NB4 (cell line): ENCODE data around the gene MYCL.

ENCODE experiments used
- DNase-seq: peaks from one replicate; pipeline ENCODE4 v3.0.0; 2010; ENCODE audit warnings: low read depth
- H3K4me3 ChIP-seq: one replicate; pipeline ENCODE4 v1.5.1; 2011; ENCODE audit warnings: mild to moderate bottlenecking, low read depth, low read length, moderate library complexity
- MYC ChIP-seq: IDR thresholded peaks from 2 replicates; pipeline ENCODE4 v1.6.1; 2011; ENCODE audit warnings: low read depth, low read length
- POLR2A ChIP-seq: IDR thresholded peaks from 2 replicates; pipeline ENCODE4 v1.6.1; 2011; ENCODE audit warnings: mild to moderate bottlenecking; ENCODE audit not compliant: insufficient read length; ENCODE audit errors: extremely low read depth
- TF ChIP-seq, protein P1 (sequence below): IDR thresholded peaks from 2 replicates; pipeline ENCODE4 v1.6.1; 2011; ENCODE audit warnings: low read depth, low read length
- TF ChIP-seq, protein P2 (sequence below): IDR thresholded peaks from one replicate; pipeline ENCODE4 v1.5.1; 2012; ENCODE audit warnings: low read depth, low read length

The MYCL gene

DNA sequence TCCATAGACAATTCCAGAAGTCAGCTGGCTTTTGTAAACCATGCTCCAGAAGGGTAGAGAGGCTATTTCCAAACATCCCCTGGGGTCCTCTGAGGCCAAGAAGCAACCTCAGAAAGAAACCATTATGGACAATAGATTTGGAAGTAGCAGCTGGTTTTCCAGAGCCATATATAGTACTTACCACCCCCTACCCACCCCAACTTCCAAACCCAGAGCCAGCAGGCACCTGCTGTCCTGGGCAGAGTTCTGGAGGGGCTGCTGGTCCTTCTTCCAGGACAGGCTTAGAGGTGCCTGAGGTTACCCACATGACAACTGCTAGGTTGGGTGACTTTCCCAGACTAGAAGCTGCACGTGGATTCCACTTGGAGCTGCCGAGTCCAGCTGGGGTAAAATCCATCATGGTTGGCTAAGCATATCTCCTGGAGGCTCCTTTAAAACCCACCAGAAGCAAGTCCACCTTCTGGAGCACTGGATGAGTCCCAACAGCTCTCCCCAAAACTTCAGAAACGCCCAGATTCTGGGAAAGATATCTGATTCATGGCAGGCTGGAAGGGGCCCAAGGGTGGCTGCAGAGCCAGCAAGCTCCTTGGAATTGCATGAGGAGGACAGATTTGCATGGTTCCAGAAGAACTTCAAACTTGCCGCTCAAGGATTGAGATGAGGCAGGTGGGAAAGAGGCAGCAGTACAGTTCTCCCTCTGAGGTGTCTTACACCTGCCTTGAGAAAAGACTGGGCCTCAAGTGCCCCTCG is 5.8 kb downstream of the MYCL start:
- no peak for TF ChIP-seq POLR2A
- TF ChIP-seq MYC = no peak
- TF ChIP-seq, protein P1, sequence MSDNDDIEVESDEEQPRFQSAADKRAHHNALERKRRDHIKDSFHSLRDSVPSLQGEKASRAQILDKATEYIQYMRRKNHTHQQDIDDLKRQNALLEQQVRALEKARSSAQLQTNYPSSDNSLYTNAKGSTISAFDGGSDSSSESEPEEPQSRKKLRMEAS = no peak
- TF ChIP-seq, protein P2, sequence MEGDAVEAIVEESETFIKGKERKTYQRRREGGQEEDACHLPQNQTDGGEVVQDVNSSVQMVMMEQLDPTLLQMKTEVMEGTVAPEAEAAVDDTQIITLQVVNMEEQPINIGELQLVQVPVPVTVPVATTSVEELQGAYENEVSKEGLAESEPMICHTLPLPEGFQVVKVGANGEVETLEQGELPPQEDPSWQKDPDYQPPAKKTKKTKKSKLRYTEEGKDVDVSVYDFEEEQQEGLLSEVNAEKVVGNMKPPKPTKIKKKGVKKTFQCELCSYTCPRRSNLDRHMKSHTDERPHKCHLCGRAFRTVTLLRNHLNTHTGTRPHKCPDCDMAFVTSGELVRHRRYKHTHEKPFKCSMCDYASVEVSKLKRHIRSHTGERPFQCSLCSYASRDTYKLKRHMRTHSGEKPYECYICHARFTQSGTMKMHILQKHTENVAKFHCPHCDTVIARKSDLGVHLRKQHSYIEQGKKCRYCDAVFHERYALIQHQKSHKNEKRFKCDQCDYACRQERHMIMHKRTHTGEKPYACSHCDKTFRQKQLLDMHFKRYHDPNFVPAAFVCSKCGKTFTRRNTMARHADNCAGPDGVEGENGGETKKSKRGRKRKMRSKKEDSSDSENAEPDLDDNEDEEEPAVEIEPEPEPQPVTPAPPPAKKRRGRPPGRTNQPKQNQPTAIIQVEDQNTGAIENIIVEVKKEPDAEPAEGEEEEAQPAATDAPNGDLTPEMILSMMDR = no peak
- H3K4me3 ChIP-seq = no peak overlapping the region
- DNase-seq = no peak

DNA sequence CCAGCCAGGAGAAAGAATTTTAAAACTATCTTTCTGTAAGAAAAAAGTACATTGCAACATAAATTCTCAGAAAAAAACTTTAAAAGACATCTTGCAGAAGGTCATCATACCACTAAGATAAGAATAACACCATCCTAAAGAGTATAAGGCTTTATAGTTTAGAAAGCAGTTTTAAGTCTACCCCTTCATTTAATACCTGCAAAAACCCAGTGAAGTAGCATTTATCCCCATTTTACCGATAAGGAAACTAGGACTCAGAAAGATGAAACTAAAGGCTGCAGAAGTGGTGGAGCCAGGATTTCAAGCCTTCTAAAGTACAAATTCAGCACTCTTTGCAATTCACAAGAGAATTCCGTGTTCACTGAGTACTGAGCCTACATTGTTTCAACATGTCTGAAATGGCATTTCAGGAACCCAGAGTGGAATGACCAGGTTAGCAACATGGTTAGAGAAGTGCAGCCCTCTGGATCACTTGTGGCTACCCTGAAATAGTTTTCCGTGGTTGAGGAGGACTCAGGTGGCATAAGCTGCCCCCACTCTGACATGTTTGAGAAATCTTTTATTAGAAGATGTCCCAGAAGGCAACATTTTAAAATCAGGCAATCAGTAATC is 6.7 kb downstream of the MYCL start:
- no peak for DNase-seq
- no peak overlapping the region for H3K4me3 ChIP-seq
- TF ChIP-seq, protein P1 = no peak
- TF ChIP-seq MYC (no peak), POLR2A (no peak)
- TF ChIP-seq, protein P2 = no peak

DNA sequence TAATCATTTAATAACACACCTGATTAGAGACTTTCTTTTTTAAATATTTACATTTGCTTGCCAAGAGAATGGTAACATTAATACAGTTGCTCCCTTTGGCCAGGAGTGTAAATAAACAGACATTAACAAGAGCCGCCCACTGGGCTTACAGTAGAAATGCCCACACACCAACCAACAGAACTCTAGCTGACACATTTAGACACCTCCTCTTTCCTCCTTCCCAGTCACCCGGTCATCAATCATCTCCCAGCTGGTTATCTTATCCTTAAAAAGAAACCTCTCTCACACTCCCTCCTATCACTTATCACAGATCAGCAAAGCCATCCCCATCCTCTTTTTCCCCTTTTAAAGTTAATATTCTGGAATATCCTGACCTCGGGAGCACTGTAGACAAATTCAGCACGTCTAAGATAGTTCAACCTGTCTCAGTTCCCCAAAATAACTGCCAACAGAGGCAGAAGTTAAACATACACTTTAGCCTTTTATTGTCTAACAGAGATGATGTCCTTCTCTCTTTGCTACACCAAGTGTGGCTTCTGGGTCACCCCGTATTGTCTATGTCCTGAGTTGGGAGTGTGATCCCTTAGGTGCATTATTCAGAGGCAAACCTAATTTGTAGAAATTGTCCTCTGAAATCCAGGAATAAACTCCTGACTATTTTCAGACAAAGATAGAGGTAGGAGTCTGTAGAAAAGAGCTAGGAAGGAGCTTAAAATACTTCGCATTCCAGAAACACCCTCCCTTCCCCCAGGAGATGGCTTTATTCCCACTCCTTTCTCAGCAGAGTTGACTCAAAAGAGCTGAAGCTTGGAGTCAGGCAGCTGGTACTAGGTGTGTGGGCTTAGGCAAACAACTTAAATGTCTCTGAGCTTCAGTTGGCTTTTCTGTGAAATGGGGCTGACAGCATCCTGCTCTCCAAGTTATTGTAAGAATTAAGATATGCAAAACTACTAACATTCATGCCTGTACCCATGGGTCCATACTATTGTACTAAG is 8.8 kb downstream of the MYCL start:
- no peak for DNase-seq
- TF ChIP-seq, protein P1 = no peak
- TF ChIP-seq MYC (no peak), POLR2A (no peak)
- TF ChIP-seq, protein P2 = no peak
- H3K4me3 ChIP-seq = no peak overlapping the region

DNA sequence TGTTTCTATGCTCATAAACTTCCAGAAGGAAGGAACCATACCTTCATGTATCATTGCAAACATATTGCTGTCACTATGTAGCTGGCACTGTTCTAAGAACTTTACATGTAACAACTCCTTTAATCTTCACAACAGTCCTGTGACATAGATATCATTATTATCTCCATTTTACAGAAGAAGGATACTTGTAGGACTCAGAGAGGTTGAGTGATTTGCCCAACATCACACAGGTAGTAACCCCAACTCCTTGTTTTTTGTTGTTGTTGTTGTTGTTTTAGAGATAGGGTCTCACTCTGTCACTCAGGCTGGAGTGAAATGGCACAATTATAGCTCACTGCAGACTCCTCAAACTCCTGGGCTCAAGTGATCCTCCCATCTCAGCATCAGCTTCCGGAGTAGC is 10.8 kb downstream of the MYCL start:
- no peak overlapping the region for H3K4me3 ChIP-seq
- TF ChIP-seq, protein P2 = no peak
- no peak for TF ChIP-seq POLR2A
- TF ChIP-seq, protein P1 = no peak
- no peak for TF ChIP-seq MYC
- DNase-seq = no peak

DNA sequence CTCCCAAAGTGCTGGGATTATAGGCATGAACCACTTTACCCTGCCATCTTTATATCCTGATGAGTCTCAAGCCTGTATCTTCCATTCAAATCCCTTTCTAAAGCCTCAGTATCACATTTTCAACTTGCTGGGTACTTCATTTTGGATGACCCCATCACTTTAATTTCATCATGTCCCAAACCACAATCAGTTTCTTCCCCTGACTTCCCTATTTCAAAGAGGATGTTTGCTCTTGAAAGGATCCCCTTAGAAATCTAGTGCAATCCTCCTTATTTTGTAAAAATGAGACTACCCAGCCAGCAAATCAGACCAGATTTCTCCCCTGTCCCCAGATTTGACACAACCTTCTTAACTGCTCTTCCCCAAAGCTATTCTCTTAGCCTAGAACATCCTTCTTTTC is 11.4 kb downstream of the MYCL start:
- DNase-seq = peak; percentile 83
- TF ChIP-seq POLR2A = no peak
- TF ChIP-seq MYC = no peak
- TF ChIP-seq, protein P2 = no peak
- TF ChIP-seq, protein P1 = no peak

More for the DNA sequence above, 11.4 kb downstream of the MYCL start:
- H3K4me3 ChIP-seq = no peak overlapping the region
